HepG2 (cell line): ENCODE measurements around the gene C10orf67. TPM values are rescaled to one million over a fixed set of nuclear protein-coding genes. Genes with fewer than 3 reads are reported as not detected.

Experiments used
- ATAC-seq: fragments of 200-7000 bp; cut with Tn5 transposase; 3 replicates; pipeline ENCODE4 v1.9.1; 2020; ENCODE audit warnings: mild to moderate bottlenecking, moderate library complexity
- BruUV-seq: library from RNA; stranded (reverse); fragments of 400-500 nt; replicated peaks from 2 replicates; lab custom pipeline; 2021; lab: Mats Ljungman, UMichigan
- CTCF ChIA-PET: fragments of 300-600 bp; formaldehyde crosslinking; extraction: SDS; loops from one replicate; lab custom pipeline; 2021; ENCODE audit warnings: low total read pairs, inconsistent platforms, low intra/inter-chr PET ratio; lab: Yijun Ruan, JAX
- POLR2A ChIA-PET: fragments of 350-600 bp; sonication (Branson Sonifier 250); formaldehyde crosslinking; loops from one replicate; lab custom pipeline; 2020; ENCODE audit warnings: antibody characterized with exemption, inconsistent platforms; lab: Yijun Ruan, JAX
- DNase-seq: peaks from one replicate; pipeline ENCODE4 v3.0.0-alpha.2; 2015; ENCODE audit warnings: low spot score
- FAIRE-seq: peaks from 3 replicates; lab custom pipeline; 2011; peaks lifted over from hg19 to GRCh38; lab: Jason Lieb, UNC
- H2AFZ ChIP-seq: one replicate; pipeline ENCODE4 v1.6.1; 2011; ENCODE audit warnings: low read length, inconsistent platforms
- H3K27ac ChIP-seq: fragments of 300-600 bp; 3 replicates; pipeline ENCODE4 v1.8.0; 2011; ENCODE audit warnings: mixed run types, mild to moderate bottlenecking, mixed read lengths, low read length, inconsistent platforms; ENCODE audit not compliant: insufficient read depth; ENCODE audit errors: extremely low read length
- H3K27me3 ChIP-seq, 2 experiments: fragments of 200-600 bp in 1 of 2; 2 replicates in 1 of 2; 3 replicates in 1 of 2; pipeline versions ENCODE4 v1.6.0 to v1.8.0; 2011; ENCODE audit warnings: low read length in 2 of 2, mild to moderate bottlenecking in 2 of 2, moderate library complexity in 2 of 2, inconsistent platforms in 1 of 2; ENCODE audit not compliant: insufficient read depth in 2 of 2, control insufficient read depth in 1 of 2
- H3K36me3 ChIP-seq, 2 experiments: fragments of 200-600 bp in 1 of 2; replicated peaks in 1 of 2; 2 replicates in 1 of 2; 3 replicates in 1 of 2; pipeline versions ENCODE4 v1.5.1 to v1.8.0; 2011; ENCODE audit warnings: low read length in 2 of 2, inconsistent platforms in 1 of 2; ENCODE audit not compliant: insufficient read depth in 2 of 2, control insufficient read depth in 1 of 2
- H3K4me1 ChIP-seq: 2 replicates; pipeline ENCODE4 v1.5.1; 2012; ENCODE audit warnings: low read length, inconsistent platforms; ENCODE audit not compliant: insufficient read depth
- H3K4me2 ChIP-seq: 2 replicates; pipeline ENCODE4 v1.6.0; 2011; ENCODE audit warnings: low read depth, low read length, inconsistent platforms
- H3K4me3 ChIP-seq, 3 experiments: fragments of 200-600 bp in 1 of 3; sonication (generic), shearing (Covaris generic) in 1 of 3; replicated peaks in 1 of 3; 2 replicates each; pipeline ENCODE4 v1.5.1; 2011 to 2016; ENCODE audit warnings: low read length in 3 of 3, inconsistent platforms in 2 of 3, low read depth in 2 of 3, mild to moderate bottlenecking in 2 of 3, control low read depth in 1 of 3, mixed read lengths in 1 of 3; ENCODE audit not compliant: insufficient read depth in 1 of 3
- H3K79me2 ChIP-seq: one replicate; pipeline ENCODE4 v1.6.1; 2011; ENCODE audit warnings: low read length, inconsistent platforms; ENCODE audit not compliant: insufficient read depth
- H3K9ac ChIP-seq: 2 replicates; pipeline ENCODE4 v1.6.0; 2011; ENCODE audit warnings: mild to moderate bottlenecking, low read depth, low read length, inconsistent platforms; ENCODE audit not compliant: insufficient read depth
- H3K9me3 ChIP-seq: 2 replicates; pipeline ENCODE4 v1.5.1; 2012; ENCODE audit warnings: mild to moderate bottlenecking, low read length
- H4K20me1 ChIP-seq: 2 replicates; pipeline ENCODE4 v1.6.0; 2011; ENCODE audit warnings: inconsistent platforms, mild to moderate bottlenecking, low read length, moderate library complexity; ENCODE audit not compliant: insufficient read depth
- DR1 ChIP-seq: sonication (generic); formaldehyde crosslinking; IDR thresholded peaks from 2 replicates; pipeline ENCODE4 v1.8.0; 2021; ENCODE audit warnings: mild to moderate bottlenecking, missing genetic modification reagents, inconsistent platforms
- GATAD1 ChIP-seq: IDR thresholded peaks from 2 replicates; pipeline ENCODE4 v1.6.1; 2016; ENCODE audit warnings: missing genetic modification reagents, missing compliant biosample characterization
- HMG20A ChIP-seq: IDR thresholded peaks from 2 replicates; pipeline ENCODE4 v1.6.1; 2016; ENCODE audit warnings: borderline replicate concordance
- IKZF1 ChIP-seq: fragments of 450-650 bp; IDR thresholded peaks from 2 replicates; pipeline ENCODE4 v1.7.1; 2016
- KLF12 ChIP-seq: sonication (generic); formaldehyde crosslinking; IDR thresholded peaks from 2 replicates; pipeline ENCODE4 v1.4.0; 2020; ENCODE audit warnings: missing genetic modification reagents, borderline replicate concordance
- MEF2D ChIP-seq: sonication (generic); formaldehyde crosslinking; IDR thresholded peaks from 2 replicates; pipeline ENCODE4 v1.5.1; 2020; ENCODE audit warnings: mild to moderate bottlenecking, missing genetic modification reagents
- SYNCRIP ChIP-seq: fragments of 200-400 bp; formaldehyde crosslinking; IDR thresholded peaks from 2 replicates; pipeline ENCODE4 v1.6.1; 2018; ENCODE audit warnings: mild to moderate bottlenecking, low read depth, low read length; ENCODE audit not compliant: insufficient read depth
- ZFAT ChIP-seq: sonication (generic); formaldehyde crosslinking; conservative IDR thresholded peaks from 2 replicates; pipeline ENCODE4 v1.8.1; 2023; ENCODE audit warnings: missing genetic modification reagents, inconsistent platforms
- ZMYM3 ChIP-seq: sonication (generic); formaldehyde crosslinking; IDR thresholded peaks from 2 replicates; pipeline ENCODE4 v1.5.1; 2020; ENCODE audit warnings: mild to moderate bottlenecking, missing genetic modification reagents
- ZNF138 ChIP-seq: sonication (generic); formaldehyde crosslinking; IDR thresholded peaks from 2 replicates; pipeline ENCODE4 v1.5.0; 2020; ENCODE audit warnings: mild to moderate bottlenecking, low read depth, missing genetic modification reagents
- ZNF530 ChIP-seq: sonication (generic); formaldehyde crosslinking; IDR thresholded peaks from 2 replicates; pipeline ENCODE4 v1.5.0; 2020; ENCODE audit warnings: low read depth, mild to moderate bottlenecking, missing genetic modification reagents
- WGBS: methylation state at CpG from one replicate; pipeline ENCODE4 v1.1.6; 2017; ENCODE audit warnings: low lambda C conversion rate; 5-methylcytosine and 5-hydroxymethylcytosine counted together
- in situ Hi-C: cut with HindIII; loops from 2 replicates; pipeline ENCODE4 v1.10.0; 2017; ENCODE audit warnings: low pct_unique_long_range_greater_than_20kb; ENCODE audit not compliant: extremely low pct_ligation_motif_present
- intact Hi-C: fragments of 100-400 bp; cut with micrococcal nuclease; formaldehyde crosslinking; loops from one replicate; pipeline ENCODE4 v1.10.0; 2022; ENCODE audit not compliant: unreplicated experiment
- polyA plus RNA-seq, 8 experiments: library from polyadenylated mRNA; depleted of rRNA in 3 of 8; stranded (reverse) in 7 of 8; unstranded in 1 of 8; fragments of >200 nt; fragmentation: Illumina TruSeq in 4 of 8; extraction: Trizol in 4 of 8; gene quantifications; 2 replicates each; pipeline versions ENCODE4 v1.2.1 to v1.2.3, GENCODE V29; 2011 to 2016; ENCODE audit warnings: low read depth in 4 of 8, missing spikeins in 1 of 8, mixed read lengths in 1 of 8; ENCODE audit not compliant: insufficient read depth in 1 of 8
- total RNA-seq, 5 experiments: library from RNA; depleted of rRNA; stranded (reverse); fragments of >200 nt; fragmentation: Illumina TruSeq; extraction: Trizol; gene quantifications; 2 replicates each; pipeline ENCODE4 v1.2.3, GENCODE V29; 2016; ENCODE audit warnings: low read depth in 1 of 5
- TF ChIP-seq, protein P1 (sequence below): IDR thresholded peaks from 2 replicates; pipeline ENCODE4 v1.6.1; 2016; ENCODE audit warnings: missing genetic modification reagents, missing compliant biosample characterization
- TF ChIP-seq, protein P2 (sequence below): sonication (generic); formaldehyde crosslinking; IDR thresholded peaks from 2 replicates; pipeline ENCODE4 v1.5.1; 2020; ENCODE audit warnings: mild to moderate bottlenecking, missing genetic modification reagents, moderate library complexity
- TF ChIP-seq, protein P3 (sequence below): sonication (generic); formaldehyde crosslinking; IDR thresholded peaks from 2 replicates; pipeline ENCODE4 v1.9.0; 2021; ENCODE audit warnings: mild to moderate bottlenecking, missing genetic modification reagents

C10orf67 gene
- total and polyA plus RNA-seq, 2 of the 13 experiments (the other 11 are each of a cell fraction or from before 2014, with no cell fraction given), result not detected

DNA sequence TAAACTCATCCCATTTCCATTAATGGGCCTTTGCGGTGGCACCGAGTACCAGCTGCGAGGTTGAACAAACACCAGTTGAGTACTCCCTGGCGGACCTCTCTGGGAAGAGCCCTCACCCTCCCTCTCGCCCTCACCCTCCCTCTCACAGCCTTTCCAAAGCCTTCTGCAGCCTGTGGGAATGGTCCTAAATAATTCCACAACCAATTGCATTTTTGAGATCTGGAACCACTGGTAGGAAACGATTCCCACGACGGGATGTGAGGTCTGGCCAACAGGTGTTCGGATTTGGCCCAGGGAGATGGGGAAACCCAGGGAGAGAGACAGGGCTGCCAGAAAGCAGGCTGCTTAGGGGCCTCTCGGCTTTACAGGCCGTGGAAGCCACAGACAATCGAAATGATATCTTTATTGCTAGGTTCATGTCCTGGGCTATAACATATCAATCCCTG, 147.2 kb downstream of the C10orf67 start:
- Histone ChIP-seq H4K20me1 (no peaks in the 10 kb centered on the region), H3K36me3 (no peaks in the 10 kb centered on the region), H3K4me1 (peaks cover 17% of the 10 kb centered on the region), H3K27ac (no peak overlapping the region), H3K27me3 (peaks cover 2 to 72% of the 10 kb centered on the region in 2 experiments; a peak in 3 of 5 replicates), H3K9ac (no peak overlapping the region), H2AFZ (no peak overlapping the region), H3K4me3 (no peak overlapping the region), H3K79me2 (no peaks in the 10 kb centered on the region), H3K4me2 (no peak overlapping the region), H3K9me3 (no peaks in the 10 kb centered on the region)
- in situ Hi-C loops, result no loop called here
- 14% methylated on average over 9 of the region's 12 CpGs for WGBS
- CTCF ChIA-PET, result no interaction called here
- intact Hi-C loops, result no loop called here
- FAIRE-seq (no peak), ATAC-seq (no peak), DNase-seq (no peak)
- BruUV-seq, result no TSS peak
- TF ChIP-seq HMG20A (CRISPR knock-in tag) (no peak), GATAD1 (no peak), DR1 (CRISPR knock-in tag) (no peak), ZFAT (CRISPR knock-in tag) (no peak), IKZF1 (no peak), SYNCRIP (no peak), ZNF530 (CRISPR knock-in tag) (no peak), ZMYM3 (no peak), ZNF138 (CRISPR knock-in tag) (no peak), KLF12 (no peak), MEF2D (no peak)
- TF ChIP-seq, protein P1, sequence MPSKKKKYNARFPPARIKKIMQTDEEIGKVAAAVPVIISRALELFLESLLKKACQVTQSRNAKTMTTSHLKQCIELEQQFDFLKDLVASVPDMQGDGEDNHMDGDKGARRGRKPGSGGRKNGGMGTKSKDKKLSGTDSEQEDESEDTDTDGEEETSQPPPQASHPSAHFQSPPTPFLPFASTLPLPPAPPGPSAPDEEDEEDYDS, result no peak
- TF ChIP-seq, protein P2, sequence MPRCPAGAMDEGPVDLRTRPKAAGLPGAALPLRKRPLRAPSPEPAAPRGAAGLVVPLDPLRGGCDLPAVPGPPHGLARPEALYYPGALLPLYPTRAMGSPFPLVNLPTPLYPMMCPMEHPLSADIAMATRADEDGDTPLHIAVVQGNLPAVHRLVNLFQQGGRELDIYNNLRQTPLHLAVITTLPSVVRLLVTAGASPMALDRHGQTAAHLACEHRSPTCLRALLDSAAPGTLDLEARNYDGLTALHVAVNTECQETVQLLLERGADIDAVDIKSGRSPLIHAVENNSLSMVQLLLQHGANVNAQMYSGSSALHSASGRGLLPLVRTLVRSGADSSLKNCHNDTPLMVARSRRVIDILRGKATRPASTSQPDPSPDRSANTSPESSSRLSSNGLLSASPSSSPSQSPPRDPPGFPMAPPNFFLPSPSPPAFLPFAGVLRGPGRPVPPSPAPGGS (CRISPR knock-in tag), result no peak
- TF ChIP-seq, protein P3, sequence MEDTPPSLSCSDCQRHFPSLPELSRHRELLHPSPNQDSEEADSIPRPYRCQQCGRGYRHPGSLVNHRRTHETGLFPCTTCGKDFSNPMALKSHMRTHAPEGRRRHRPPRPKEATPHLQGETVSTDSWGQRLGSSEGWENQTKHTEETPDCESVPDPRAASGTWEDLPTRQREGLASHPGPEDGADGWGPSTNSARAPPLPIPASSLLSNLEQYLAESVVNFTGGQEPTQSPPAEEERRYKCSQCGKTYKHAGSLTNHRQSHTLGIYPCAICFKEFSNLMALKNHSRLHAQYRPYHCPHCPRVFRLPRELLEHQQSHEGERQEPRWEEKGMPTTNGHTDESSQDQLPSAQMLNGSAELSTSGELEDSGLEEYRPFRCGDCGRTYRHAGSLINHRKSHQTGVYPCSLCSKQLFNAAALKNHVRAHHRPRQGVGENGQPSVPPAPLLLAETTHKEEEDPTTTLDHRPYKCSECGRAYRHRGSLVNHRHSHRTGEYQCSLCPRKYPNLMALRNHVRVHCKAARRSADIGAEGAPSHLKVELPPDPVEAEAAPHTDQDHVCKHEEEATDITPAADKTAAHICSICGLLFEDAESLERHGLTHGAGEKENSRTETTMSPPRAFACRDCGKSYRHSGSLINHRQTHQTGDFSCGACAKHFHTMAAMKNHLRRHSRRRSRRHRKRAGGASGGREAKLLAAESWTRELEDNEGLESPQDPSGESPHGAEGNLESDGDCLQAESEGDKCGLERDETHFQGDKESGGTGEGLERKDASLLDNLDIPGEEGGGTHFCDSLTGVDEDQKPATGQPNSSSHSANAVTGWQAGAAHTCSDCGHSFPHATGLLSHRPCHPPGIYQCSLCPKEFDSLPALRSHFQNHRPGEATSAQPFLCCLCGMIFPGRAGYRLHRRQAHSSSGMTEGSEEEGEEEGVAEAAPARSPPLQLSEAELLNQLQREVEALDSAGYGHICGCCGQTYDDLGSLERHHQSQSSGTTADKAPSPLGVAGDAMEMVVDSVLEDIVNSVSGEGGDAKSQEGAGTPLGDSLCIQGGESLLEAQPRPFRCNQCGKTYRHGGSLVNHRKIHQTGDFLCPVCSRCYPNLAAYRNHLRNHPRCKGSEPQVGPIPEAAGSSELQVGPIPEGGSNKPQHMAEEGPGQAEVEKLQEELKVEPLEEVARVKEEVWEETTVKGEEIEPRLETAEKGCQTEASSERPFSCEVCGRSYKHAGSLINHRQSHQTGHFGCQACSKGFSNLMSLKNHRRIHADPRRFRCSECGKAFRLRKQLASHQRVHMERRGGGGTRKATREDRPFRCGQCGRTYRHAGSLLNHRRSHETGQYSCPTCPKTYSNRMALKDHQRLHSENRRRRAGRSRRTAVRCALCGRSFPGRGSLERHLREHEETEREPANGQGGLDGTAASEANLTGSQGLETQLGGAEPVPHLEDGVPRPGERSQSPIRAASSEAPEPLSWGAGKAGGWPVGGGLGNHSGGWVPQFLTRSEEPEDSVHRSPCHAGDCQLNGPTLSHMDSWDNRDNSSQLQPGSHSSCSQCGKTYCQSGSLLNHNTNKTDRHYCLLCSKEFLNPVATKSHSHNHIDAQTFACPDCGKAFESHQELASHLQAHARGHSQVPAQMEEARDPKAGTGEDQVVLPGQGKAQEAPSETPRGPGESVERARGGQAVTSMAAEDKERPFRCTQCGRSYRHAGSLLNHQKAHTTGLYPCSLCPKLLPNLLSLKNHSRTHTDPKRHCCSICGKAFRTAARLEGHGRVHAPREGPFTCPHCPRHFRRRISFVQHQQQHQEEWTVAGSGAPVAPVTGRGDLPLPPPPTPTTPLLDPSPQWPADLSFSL (CRISPR knock-in tag), result no peak
- POLR2A ChIA-PET, result no interaction called here
